CD4-positive, alpha-beta T cell treated with Interleukin-15 for 4 hours (primary cell): ENCODE measurements around the gene NSRP1.
"Not testable (repeated sequence)": the region's sequence is repeated elsewhere in the genome, so short reads cannot be mapped to it uniquely, and the experiment has no call there.

ENCODE experiments used
- DNase-seq: peaks from one replicate; pipeline ENCODE4 v3.0.0-alpha.2; 2020; ENCODE audit warnings: low spot score

The NSRP1 gene

GRCh38 chr17:30187573-30187972 is 71.0 kb downstream of the NSRP1 start:
- DNase-seq = no peak

- DNase-seq = no peak
Observed at GRCh38 chr17:30188211-30188939, 71.8 kb downstream of the NSRP1 start.

GRCh38 chr17:30191072-30191471 is 74.5 kb downstream of the NSRP1 start:
- DNase-seq = no peak

- DNase-seq = no peak
Observed at GRCh38 chr17:30196504-30196903, 79.9 kb downstream of the NSRP1 start.

- DNase-seq = no peak
Observed at GRCh38 chr17:30197416-30197815, 80.8 kb downstream of the NSRP1 start.

- DNase-seq = no peak
Observed at GRCh38 chr17:30199600-30199999, 83.0 kb downstream of the NSRP1 start.

- no peak for DNase-seq
Observed at GRCh38 chr17:30200106-30200505, 83.5 kb downstream of the NSRP1 start.

- DNase-seq = not testable (repeated sequence)
Observed at GRCh38 chr17:30200656-30201055, 84.0 kb downstream of the NSRP1 start.

- no peak for DNase-seq
Observed at GRCh38 chr17:30203471-30203981, 86.9 kb downstream of the NSRP1 start.

- DNase-seq = no peak
Observed at GRCh38 chr17:30207655-30208054, 91.0 kb downstream of the NSRP1 start.

- DNase-seq = no peak
Observed at GRCh38 chr17:30208214-30208613, 91.6 kb downstream of the NSRP1 start.

- no peak for DNase-seq
Observed at GRCh38 chr17:30209930-30210329, 93.3 kb downstream of the NSRP1 start.

- DNase-seq = no peak
Observed at GRCh38 chr17:30210366-30210765, 93.8 kb downstream of the NSRP1 start.

- no peak for DNase-seq
Observed at GRCh38 chr17:30210901-30211300, 94.3 kb downstream of the NSRP1 start.

- no peak for DNase-seq
Observed at GRCh38 chr17:30211371-30211770, 94.8 kb downstream of the NSRP1 start.

GRCh38 chr17:30212750-30213149 is 96.1 kb downstream of the NSRP1 start:
- no peak for DNase-seq

GRCh38 chr17:30217054-30217453 is 100.4 kb downstream of the NSRP1 start:
- DNase-seq = no peak

DNA sequence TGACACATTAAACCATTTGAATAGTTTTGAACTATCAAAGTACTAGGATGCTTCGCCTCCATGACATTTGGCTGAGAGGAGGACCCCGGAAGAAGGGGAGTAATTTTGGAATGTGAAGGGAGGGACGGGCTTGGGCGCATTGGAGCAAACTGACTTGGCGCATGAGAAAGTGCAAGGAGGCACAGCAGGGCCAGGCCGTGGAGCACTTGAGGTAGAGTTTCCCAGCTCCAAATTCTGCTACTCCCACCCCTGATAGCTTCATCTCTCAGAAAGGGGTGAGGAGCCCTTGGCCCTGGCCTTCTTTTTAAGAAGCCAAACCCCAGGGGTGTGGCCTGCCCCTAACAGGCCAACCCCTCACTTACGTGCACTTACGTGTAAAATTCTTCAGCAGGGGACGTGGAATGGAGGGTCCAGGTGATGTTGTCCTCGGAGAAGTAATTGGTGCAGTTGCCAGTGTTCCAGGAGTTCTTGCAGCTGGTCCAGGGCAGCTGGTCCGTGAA is 101.2 kb downstream of the NSRP1 start:
- no peak for DNase-seq

DNA sequence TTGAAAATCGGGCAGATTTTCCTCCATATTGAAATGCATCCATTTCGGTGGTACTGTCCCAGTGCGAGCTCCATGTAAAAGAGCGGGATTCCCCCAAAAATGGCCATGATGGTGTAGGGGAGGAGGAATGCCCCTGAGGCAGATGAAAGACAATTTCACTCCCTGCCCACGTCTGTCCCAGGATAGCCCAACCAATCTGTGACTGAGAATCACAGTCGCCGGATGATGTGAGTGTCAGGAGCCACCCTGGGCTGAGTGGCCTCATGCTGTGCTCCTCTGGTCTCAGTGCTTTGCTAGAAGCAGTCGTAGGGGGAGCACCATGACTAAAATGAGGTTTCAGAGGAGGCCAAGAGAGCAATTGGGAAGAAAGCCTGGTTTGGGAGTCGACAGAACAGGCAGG is 102.2 kb downstream of the NSRP1 start:
- no peak for DNase-seq

DNA sequence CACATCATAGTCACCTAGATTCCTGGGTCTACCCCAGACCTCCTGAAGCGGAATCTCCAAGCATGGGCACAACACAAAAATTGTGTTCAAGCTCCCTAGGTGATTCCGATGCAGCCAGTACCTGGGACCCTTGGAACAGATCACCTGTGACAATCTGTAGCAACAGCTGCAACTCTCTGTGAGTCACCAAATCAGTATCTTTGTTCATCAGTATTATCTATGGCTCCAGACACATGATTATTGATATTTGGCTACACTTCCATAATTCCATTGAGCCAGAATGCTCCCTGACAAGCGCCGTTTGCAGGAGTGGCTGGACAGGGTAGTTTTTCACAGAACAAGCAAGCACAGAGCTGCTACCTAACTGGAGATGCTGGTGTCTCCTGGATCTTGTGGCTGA is 102.7 kb downstream of the NSRP1 start:
- DNase-seq = no peak

DNA sequence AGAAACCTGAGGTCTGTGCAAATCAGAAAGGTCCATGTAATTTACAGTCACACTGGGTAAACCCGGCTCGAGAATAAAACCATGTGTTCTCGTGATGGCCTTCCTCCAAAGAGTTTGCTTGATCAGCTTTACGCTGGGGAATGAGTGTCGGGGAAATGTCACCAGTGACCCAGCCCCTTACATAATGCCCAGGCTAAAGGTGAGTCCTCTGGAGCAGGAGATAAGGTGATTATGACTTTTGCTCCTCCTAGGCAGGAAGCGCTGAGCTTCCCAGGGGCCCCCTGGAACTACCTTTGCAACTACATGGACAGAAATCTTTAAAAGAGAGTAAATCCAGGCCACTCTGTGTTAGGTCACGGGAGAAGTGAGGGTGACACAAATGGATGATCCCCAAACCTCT is 103.2 kb downstream of the NSRP1 start:
- DNase-seq = no peak

DNA sequence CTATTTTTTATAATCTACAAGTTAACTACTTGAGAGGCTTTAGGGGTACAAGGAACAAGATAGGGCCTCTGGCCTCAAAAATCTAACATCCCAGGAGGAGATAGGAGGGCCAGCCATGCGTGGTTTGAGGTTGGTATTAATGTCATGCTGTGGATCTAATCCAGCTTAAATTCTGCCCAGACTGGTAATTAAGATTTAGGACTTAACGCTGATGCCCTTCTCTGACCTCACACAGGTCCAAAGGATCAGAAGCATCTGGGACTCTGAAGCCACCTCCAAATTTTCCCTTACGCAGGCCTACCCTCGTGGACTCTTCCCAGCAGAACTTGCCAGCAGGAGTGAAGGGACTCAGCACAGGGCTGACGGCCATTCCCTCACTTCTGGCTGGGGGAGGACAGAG is 103.8 kb downstream of the NSRP1 start:
- no peak for DNase-seq

DNA sequence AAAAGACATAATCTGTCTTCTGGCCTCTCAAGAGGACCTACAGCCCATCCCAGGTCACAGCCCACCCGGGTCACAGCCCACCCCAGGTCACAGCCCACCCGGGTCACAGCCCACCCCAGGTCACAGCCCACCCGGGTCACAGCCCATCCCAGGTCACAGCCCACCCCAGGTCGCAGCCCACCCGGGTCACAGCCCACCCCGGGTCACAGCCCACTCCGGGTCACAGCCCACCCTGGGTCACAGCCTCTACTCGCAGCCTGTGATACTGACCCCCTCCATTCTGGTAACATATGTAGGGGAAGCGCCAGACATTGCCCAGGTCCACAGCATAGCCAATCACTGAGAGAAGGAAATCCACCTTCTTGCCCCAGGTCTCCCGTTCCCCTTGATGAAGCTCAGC is 104.7 kb downstream of the NSRP1 start:
- DNase-seq = no peak

DNA sequence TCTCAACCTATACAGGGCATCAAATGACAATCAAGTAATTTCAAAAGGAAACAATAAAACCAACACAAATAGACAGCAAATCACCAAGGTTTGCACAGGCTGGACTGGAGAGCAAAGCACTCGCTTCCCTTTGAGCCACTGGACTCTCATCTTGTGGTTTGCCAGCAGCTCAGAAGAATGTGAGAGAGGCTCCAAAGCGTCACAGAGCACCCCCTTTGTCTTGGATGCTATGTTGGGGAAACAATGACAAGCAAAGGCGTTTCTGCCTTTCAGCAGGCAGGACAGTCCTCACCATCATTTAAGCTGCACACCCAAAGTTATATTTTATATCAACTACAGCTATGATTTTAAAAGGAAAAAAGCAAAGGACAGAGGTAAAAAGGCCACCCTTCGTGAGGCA is 105.6 kb downstream of the NSRP1 start:
- no peak for DNase-seq
